Measurements from ENCODE around the gene ASB15.
A peak's percentile ranks its signal among the peaks of the same experiment; 100 is the strongest.

ASB15 gene

GRCh38 chr7:123666492-123666891, 64.9 kb downstream of the ASB15 start:
- Histone ChIP-seq H3K9me3 (ENCODE audit: severe bottlenecking) (no peaks in the 10 kb centered on the region), H3K36me3 (no peaks in the 10 kb centered on the region), H3K27ac (peak overlapping the region; percentile 24), H3K27me3 (ENCODE audit: insufficient read depth, low read depth, severe bottlenecking) (no peaks in the 10 kb centered on the region), H3K4me3 (ENCODE audit: low read depth, low read length) (no peak overlapping the region)
- no peak for TF ChIP-seq CTCF (IDR thresholded peaks at IDR 0.05; ENCODE audit: low read depth, low read length)
- DNase-seq = peak; percentile 87

- no peak for DNase-seq
- Histone ChIP-seq H3K9me3 (ENCODE audit: severe bottlenecking) (no peaks in the 10 kb centered on the region), H3K27ac (no peak overlapping the region), H3K27me3 (ENCODE audit: insufficient read depth, low read depth, severe bottlenecking) (no peaks in the 10 kb centered on the region), H3K36me3 (no peaks in the 10 kb centered on the region), H3K4me3 (ENCODE audit: low read depth, low read length) (no peak overlapping the region)
- TF ChIP-seq CTCF (IDR thresholded peaks at IDR 0.05; ENCODE audit: low read depth, low read length) = no peak
Observed at GRCh38 chr7:123669485-123669884, 67.9 kb downstream of the ASB15 start.

GRCh38 chr7:123673137-123673732, 71.6 kb downstream of the ASB15 start:
- no peak for TF ChIP-seq CTCF (IDR thresholded peaks at IDR 0.05; ENCODE audit: low read depth, low read length)
- H3K4me3 ChIP-seq (ENCODE audit: low read depth, low read length) = no peak overlapping the region
- H3K9me3 ChIP-seq (ENCODE audit: severe bottlenecking) = no peaks in the 10 kb centered on the region
- no peaks in the 10 kb centered on the region for H3K27me3 ChIP-seq (ENCODE audit: insufficient read depth, low read depth, severe bottlenecking)
- no peak for DNase-seq
- H3K27ac ChIP-seq = no peak overlapping the region
- no peaks in the 10 kb centered on the region for H3K36me3 ChIP-seq

DNA sequence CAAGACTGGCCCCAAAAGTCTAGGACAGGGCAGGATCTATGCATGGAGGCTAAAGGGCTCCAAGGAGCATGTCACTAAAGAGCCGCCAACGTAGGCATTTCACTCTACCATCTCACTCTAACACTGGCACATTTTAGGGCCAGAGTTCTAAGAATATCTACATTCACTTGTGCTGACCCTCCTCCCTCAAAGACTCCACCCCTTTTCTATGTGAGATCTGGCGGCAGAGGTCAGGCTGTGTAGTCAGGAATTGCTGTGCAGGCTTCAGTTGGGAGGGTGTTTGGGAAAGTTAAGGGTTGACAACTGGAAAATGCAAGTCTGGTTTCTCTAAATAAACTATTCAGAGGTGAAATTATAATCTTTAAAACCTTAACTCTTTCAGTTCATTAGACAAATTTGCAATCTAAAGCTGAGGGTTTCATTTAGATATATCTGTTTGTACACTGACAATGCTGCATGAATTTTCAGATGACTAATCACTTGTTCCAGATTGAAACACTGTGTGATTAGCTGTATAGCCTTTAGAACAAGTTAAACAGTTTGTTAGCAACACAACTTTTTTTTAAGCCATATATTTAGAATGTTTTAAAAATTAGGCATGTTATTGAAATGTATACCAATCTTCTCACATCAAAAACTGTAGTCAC, 72.3 kb downstream of the ASB15 start:
- no peak overlapping the region for H3K4me3 ChIP-seq (ENCODE audit: low read depth, low read length)
- H3K9me3 ChIP-seq (ENCODE audit: severe bottlenecking) = no peaks in the 10 kb centered on the region
- no peaks in the 10 kb centered on the region for H3K36me3 ChIP-seq
- no peaks in the 10 kb centered on the region for H3K27me3 ChIP-seq (ENCODE audit: insufficient read depth, low read depth, severe bottlenecking)
- no peak for TF ChIP-seq CTCF (IDR thresholded peaks at IDR 0.05; ENCODE audit: low read depth, low read length)
- no peak overlapping the region for H3K27ac ChIP-seq
- no peak for DNase-seq

- Histone ChIP-seq H3K4me3 (ENCODE audit: low read depth, low read length) (no peak overlapping the region), H3K36me3 (no peaks in the 10 kb centered on the region), H3K9me3 (ENCODE audit: severe bottlenecking) (no peaks in the 10 kb centered on the region), H3K27ac (no peak overlapping the region), H3K27me3 (ENCODE audit: insufficient read depth, low read depth, severe bottlenecking) (no peaks in the 10 kb centered on the region)
- TF ChIP-seq CTCF (IDR thresholded peaks at IDR 0.05; ENCODE audit: low read depth, low read length) = no peak
- no peak for DNase-seq
Observed at GRCh38 chr7:123674399-123675180, 73.0 kb downstream of the ASB15 start.

Measured in WERI-Rb-1 (cell line).